Esophagus (tissue), 2 donors: ENCODE results near the gene SUMO3. TPM values are rescaled to one million over a fixed set of nuclear protein-coding genes. Genes with fewer than 3 reads are reported as not detected.

Experiments used
- H3K27ac ChIP-seq, 2 donors: one replicate each; pipeline ENCODE4 v1.5.1; 2013; ENCODE audit warnings: low read depth in 2 of 2, mild to moderate bottlenecking in 2 of 2, inconsistent platforms in 1 of 2, low read length in 1 of 2, moderate library complexity in 1 of 2
- H3K27me3 ChIP-seq, 2 donors: one replicate each; pipeline ENCODE4 v1.6.1; 2013; ENCODE audit warnings: low read length in 2 of 2, control low read depth in 1 of 2, mild to moderate bottlenecking in 1 of 2; ENCODE audit not compliant: insufficient read depth in 2 of 2, control insufficient read depth in 1 of 2
- H3K36me3 ChIP-seq, 2 donors: one replicate each; pipeline ENCODE4 v1.6.1; 2013; ENCODE audit warnings: low read length in 1 of 2; ENCODE audit not compliant: control insufficient read depth in 2 of 2, insufficient read depth in 2 of 2
- H3K4me1 ChIP-seq, 2 donors: one replicate each; pipeline ENCODE4 v1.6.1; 2013; ENCODE audit warnings: low read length in 1 of 2; ENCODE audit not compliant: control insufficient read depth in 2 of 2, insufficient read depth in 2 of 2
- H3K4me3 ChIP-seq, 2 donors: one replicate each; pipeline ENCODE4 v1.5.1; 2013; ENCODE audit warnings: low read length in 2 of 2, mild to moderate bottlenecking in 2 of 2, low read depth in 1 of 2, moderate library complexity in 1 of 2
- H3K9me3 ChIP-seq, 2 donors: one replicate each; pipeline ENCODE4 v1.6.1; 2013; ENCODE audit warnings: mild to moderate bottlenecking in 2 of 2, low read depth in 1 of 2, low read length in 1 of 2, moderate library complexity in 1 of 2; ENCODE audit not compliant: control insufficient read depth in 2 of 2, insufficient read depth in 1 of 2
- WGBS, 2 donors: extraction: QIAGEN DNeasy Blood & Tissue Kit; methylation state at CpG; one replicate each; pipeline ENCODE4 v1.1.7; 2013; 5-methylcytosine and 5-hydroxymethylcytosine counted together
- polyA plus RNA-seq, 2 donors: library from polyadenylated mRNA; stranded (reverse); fragments of 200-250 nt; gene quantifications; one replicate each; pipeline ENCODE4 v1.2.3, GENCODE V29; 2013
- donor health status: healthy with polysubstance abuse.
- donor health status: Bipolar disorder and iron deficiency.

The SUMO3 gene
- polyA plus RNA-seq, 2 donors = 13.4 to 36.5 TPM

DNA sequence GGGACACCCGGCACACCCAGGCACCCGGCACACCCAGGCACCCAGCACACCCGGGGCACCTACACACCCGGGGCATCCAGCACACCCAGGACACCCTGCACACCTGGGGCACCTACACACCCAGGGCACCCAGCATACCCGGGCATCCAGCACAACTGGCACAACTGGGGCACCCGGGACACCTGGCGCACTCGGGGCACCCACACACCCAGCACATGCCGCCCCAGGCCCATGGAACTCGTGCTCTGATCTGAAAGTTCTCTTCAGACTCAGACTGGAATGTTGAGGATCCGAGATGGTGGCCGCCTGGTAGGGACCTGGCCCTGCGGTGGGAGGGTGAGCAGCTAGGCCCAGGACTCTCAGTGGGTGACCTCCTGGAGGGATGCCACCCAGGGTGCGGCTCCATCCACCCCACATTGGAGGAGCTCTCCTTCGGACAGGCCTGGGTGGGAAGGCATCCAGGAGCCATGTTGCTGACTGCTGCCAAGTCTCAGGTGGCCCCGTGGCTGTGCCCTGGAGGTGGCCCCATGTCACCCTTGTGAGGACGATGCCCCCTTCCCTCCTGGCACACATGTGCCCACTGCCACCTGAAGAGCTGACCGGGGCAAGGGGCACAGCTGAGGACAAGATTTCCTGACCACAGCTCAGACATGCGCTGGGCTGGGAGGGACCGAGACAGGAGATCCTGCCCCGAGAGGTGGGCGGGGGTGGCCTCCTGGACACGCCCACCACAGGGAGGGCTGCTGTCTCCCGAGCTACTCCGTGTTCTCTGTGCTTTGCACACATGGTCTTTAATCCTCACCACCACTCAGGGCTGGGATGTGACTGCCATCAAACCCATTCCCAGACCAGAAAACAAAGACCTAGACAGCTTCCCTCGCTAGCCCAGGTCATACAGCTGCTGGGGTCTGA, 53.3 kb downstream of the SUMO3 start:
- Histone ChIP-seq H3K4me3 (no peak overlapping the region), H3K4me1 (peaks cover 0 to 21% of the 10 kb centered on the region in 2 donors), H3K9me3 (peaks cover 0 to 3% of the 10 kb centered on the region in 2 donors), H3K27ac (no peak overlapping the region), H3K36me3 (peaks cover 0 to 2% of the 10 kb centered on the region in 2 donors), H3K27me3 (no peaks in the 10 kb centered on the region)
- WGBS, 2 donors = 50 to 51% methylated on average over 25 to 26 of the region's 26 CpGs

DNA sequence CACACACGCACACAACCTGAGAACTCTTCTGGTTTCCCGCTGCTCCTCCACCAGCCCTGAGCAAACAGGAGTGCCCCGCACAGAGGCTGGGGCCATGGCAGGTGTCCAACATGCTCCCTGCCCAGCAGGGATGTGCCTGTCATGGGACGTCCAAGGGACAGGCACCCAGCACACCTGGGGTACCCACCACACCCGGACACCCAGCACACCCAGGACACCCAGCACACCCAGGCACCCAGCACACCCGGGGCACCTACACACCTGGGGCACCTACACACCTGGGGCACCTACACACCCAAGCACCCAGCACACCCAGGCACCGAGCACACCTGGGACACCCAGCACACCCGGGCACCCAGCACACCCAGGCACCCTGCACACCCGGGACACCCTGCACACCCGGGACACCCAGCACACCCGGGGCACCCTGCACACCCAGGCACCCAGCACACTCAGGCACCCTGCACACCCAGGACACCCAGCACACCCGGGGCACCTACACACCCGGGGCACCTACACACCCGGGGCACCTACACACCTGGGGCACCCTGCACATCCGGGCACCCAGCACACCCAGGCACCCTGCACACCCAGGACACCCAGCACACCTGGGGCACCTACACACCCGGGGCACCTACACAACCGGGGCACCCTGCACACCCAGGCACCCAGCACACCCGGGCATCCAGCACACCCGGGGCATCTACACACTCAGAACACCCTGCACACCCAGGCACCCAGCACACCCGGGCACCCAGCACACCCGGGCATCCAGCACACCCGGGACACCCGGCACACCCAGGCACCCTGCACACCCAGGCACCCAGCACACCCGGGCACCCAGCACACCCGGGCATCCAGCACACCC, 54.2 kb downstream of the SUMO3 start:
- Histone ChIP-seq H3K36me3 (no peaks in the 10 kb centered on the region), H3K4me1 (peaks cover 0 to 21% of the 10 kb centered on the region in 2 donors)
- WGBS, 2 donors = 47 to 56% methylated on average over 23 to 25 of the region's 25 CpGs

DNA sequence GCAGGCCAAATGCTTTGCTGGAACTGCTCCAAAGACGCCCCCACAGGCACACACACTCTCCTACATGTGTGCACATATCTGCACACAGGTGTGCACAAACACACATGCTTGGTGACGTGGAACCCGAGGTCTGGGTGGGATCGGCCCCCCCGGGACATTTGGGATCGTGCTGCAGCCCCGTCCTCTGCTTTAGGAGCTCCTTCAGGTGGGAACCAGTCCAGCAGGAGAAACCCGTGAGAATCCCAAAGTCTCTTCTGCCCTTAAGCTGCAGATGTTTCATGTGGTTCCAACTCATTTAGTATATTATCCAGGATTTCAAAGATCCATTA, 54.8 kb downstream of the SUMO3 start:
- Histone ChIP-seq H3K36me3 (no peaks in the 10 kb centered on the region), H3K4me3 (no peak overlapping the region), H3K9me3 (peaks cover 0 to 3% of the 10 kb centered on the region in 2 donors), H3K27ac (no peak overlapping the region), H3K4me1 (peaks cover 0 to 21% of the 10 kb centered on the region in 2 donors), H3K27me3 (no peaks in the 10 kb centered on the region)
- 42 to 53% methylated on average over 8 of the region's 8 CpGs for WGBS, 2 donors

More for the DNA sequence above, 54.2 kb downstream of the SUMO3 start:
- Histone ChIP-seq H3K9me3 (peaks cover 0 to 3% of the 10 kb centered on the region in 2 donors), H3K27ac (no peak overlapping the region), H3K4me3 (no peak overlapping the region), H3K27me3 (no peaks in the 10 kb centered on the region)

DNA sequence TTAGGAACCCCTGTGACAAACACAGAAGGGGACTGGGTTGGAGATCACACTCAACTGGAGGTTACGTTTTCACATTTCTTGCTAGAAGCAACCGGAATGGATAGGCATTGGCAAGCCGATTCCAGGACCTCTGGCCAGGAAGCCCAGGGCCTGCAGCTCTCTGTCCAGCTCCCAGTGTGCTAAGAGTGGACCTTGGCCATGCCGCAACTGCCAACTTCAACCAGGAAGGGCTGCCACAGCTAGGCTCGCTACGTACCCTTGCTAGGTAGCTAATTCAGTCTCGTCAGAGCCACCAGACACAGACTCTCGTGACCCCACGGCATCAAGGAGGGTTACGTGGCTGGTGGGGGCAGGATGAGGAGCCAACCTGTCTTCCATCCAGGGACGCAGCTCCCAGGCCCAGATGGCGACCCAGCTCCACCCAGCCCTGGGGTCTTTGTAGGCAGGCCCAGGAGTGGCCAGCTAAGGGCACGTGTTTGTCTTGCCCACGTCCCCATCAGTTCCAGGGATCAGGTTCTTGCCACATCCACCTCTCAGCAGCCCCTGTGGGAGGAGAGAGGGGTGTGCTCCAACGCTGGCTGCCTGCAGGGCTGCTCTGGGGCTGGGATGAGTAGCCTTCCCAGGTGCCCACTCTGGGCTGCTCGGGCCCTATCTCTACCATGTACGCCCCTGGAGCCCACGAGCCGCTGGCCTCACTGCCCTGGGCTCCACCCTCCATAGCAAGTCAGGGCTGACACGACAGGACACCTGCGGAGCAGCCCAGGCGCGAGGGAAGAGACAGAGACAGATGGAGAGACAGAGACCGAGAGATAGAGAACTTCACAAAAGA, 55.4 kb downstream of the SUMO3 start:
- H3K4me3 ChIP-seq = no peak overlapping the region
- no peaks in the 10 kb centered on the region for H3K36me3 ChIP-seq
- WGBS, 2 donors = 74 to 80% methylated on average over 24 of the region's 24 CpGs
- no peak overlapping the region for H3K27ac ChIP-seq
- H3K4me1 ChIP-seq = peaks cover 0 to 21% of the 10 kb centered on the region in 2 donors
- no peaks in the 10 kb centered on the region for H3K27me3 ChIP-seq
- H3K9me3 ChIP-seq = peaks cover 0 to 3% of the 10 kb centered on the region in 2 donors

DNA sequence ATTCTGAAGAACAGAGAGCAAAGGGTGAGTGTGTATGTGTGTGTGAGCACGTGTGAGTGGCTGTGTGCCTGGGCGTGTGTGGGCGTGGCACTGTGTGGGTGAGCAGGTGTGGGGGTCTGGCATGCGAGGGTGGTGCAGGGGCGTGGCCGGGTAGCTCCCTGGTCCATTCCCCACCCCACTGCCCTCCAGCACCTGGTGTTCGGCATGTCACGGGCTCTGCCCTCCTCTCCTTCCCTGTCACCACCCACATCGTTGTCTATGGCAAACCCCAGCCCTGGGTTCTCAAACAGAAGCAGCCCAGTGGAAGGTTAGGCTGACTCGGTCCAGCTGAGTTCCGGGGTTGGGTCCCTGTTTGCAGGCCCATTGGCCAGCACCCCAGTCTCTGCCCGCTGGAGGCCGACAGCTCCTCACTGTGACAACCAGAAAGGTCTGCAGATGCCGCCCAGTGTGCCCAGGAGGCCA, 56.1 kb downstream of the SUMO3 start:
- peaks cover 0 to 3% of the 10 kb centered on the region in 2 donors for H3K9me3 ChIP-seq

DNA sequence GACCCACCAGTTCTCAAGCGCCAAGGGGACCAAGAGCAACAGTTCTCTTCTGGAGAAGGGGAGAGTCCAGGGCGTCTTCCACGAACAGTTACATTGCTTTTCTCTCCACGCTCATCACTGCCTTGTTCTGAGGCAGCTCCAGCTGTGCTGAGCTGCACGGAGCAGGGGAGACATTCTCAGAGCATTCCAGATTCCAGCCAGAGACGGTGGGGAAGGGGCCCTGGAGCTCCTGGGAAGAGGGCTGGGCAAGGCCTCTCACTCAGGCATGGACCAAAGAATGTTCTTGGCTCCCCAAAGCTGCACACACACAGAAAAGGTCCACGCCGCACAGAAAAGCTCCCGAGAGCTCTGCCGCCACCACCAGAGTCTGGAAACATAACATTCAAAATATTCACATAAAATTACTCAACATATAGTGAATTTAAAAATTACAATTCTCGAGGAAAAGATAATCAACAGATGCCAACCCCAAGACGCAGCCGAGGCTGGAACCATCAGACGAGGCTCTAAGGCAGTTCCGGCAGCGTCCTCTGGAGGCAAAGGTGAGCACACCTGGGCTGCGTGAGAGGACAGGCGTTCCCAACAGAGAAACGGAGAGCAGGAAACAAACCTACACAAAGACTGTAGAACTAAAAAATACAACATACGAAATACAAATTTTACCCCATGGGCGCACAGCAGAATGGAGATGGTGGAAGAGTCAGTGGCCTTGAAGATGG, 56.7 kb downstream of the SUMO3 start:
- WGBS, 2 donors = 57 to 64% methylated on average over 21 of the region's 21 CpGs
- Histone ChIP-seq H3K9me3 (peaks cover 0 to 3% of the 10 kb centered on the region in 2 donors), H3K36me3 (no peaks in the 10 kb centered on the region), H3K4me3 (no peak overlapping the region), H3K27me3 (no peaks in the 10 kb centered on the region), H3K4me1 (peaks cover 0 to 18% of the 10 kb centered on the region in 2 donors), H3K27ac (no peak overlapping the region)

More for the DNA sequence above, 56.1 kb downstream of the SUMO3 start:
- no peaks in the 10 kb centered on the region for H3K36me3 ChIP-seq
- no peaks in the 10 kb centered on the region for H3K27me3 ChIP-seq
- H3K4me3 ChIP-seq = no peak overlapping the region
- peaks cover 0 to 21% of the 10 kb centered on the region in 2 donors for H3K4me1 ChIP-seq
- no peak overlapping the region for H3K27ac ChIP-seq
- 69 to 70% methylated on average over 14 of the region's 14 CpGs for WGBS, 2 donors

DNA sequence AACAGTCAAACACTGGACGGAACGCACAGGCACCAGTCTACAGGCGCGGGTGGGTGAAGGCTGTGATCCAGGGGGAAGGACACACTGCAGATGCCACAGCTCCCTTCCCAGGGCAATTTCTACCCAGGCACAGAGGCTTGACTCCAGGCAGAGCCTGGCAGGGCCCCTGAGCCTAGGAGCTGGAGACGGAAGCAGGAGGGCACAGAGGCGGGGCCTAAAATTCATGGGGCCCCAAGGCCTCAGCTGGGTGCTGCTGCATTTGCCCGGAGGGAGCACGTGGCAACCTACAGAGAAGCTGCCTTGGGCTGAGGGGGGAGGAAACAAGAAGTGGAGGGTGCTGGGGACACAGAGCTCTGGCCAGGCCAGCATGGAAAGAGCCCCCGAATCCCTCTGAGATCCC, 57.5 kb downstream of the SUMO3 start:
- Histone ChIP-seq H3K36me3 (no peaks in the 10 kb centered on the region), H3K4me3 (no peak overlapping the region), H3K4me1 (peaks cover 0 to 13% of the 10 kb centered on the region in 2 donors), H3K27ac (no peak overlapping the region), H3K9me3 (peaks cover 0 to 3% of the 10 kb centered on the region in 2 donors), H3K27me3 (no peaks in the 10 kb centered on the region)
- WGBS, 2 donors = 87 to 89% methylated on average over 9 of the region's 9 CpGs

DNA sequence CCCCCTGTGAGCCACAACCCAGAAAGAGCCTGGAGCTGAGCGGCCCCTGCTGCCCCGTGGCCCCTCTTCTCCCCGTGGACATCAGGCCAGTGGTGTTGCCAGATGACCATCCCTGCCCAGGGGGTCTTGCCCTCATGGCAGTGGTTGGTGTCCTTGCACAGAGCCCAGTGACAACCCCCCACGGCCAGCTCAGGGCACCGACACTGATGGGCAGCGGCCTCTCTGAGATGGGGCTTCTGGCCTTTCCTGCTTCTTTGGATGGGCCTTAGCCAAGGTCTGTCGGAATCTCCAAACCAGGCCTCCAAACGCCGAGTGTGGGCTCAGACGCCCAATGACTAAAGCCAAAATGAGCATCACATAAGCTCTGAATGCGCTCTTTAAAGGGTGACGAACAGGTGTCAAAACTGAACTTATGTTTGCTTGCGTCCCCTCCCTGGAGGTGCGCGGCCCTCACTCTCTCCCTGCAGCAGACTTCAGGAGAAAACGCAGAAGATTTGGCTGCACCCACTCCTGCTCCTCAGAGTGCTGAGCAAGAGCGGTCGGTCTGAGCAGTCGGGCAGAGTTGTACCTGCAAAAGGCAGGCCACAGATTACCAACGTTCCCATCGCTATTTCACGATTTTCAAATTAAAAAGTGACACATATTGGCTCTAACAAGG, 58.1 kb downstream of the SUMO3 start:
- Histone ChIP-seq H3K27me3 (no peaks in the 10 kb centered on the region), H3K27ac (no peak overlapping the region), H3K9me3 (peaks cover 0 to 3% of the 10 kb centered on the region in 2 donors), H3K36me3 (no peaks in the 10 kb centered on the region), H3K4me3 (no peak overlapping the region), H3K4me1 (peaks cover 0 to 12% of the 10 kb centered on the region in 2 donors)
- 87 to 95% methylated on average over 22 of the region's 22 CpGs for WGBS, 2 donors
